Thyroid gland (tissue), 4 donors: ENCODE measurements around the gene NR2F6. TPM values are rescaled to one million over a fixed set of nuclear protein-coding genes. Genes with fewer than 3 reads are reported as not detected.

Experiments
- DNase-seq, 2 donors: peaks; one replicate each; pipeline ENCODE4 v3.0.0-alpha.2; 2019
- H3K27ac ChIP-seq, 3 donors: fragments of 200-600 bp; sonication (generic); 1 replicate in 2 of 3; 2 replicates in 1 of 3; pipeline ENCODE4 v1.5.1; 2016 to 2019; ENCODE audit warnings: mild to moderate bottlenecking in 1 of 3, moderate library complexity in 1 of 3
- H3K27me3 ChIP-seq: fragments of 200-600 bp; sonication (generic); one replicate; pipeline ENCODE4 v1.5.1; 2019
- H3K36me3 ChIP-seq, 2 donors: fragments of 200-600 bp; sonication (generic); one replicate each; pipeline ENCODE4 v1.5.1; 2016 to 2019
- H3K4me1 ChIP-seq, 2 donors: fragments of 200-600 bp; sonication (generic); one replicate each; pipeline ENCODE4 v1.5.1; 2017 to 2019
- H3K4me3 ChIP-seq, 3 donors: fragments of 200-600 bp; sonication (generic); replicated peaks in 1 of 3; 1 replicate in 2 of 3; 2 replicates in 1 of 3; pipeline ENCODE4 v1.5.1; 2016; ENCODE audit warnings: mild to moderate bottlenecking in 1 of 3
- H3K9me3 ChIP-seq: fragments of 200-600 bp; sonication (generic); one replicate; pipeline ENCODE4 v1.5.1; 2017
- CTCF ChIP-seq, 6 experiments: fragments of 200-600 bp in 3 of 6; fragments of 450-650 bp in 3 of 6; sonication (generic) in 3 of 6; IDR thresholded peaks; one replicate each; pipeline ENCODE4 v1.5.1; 2016 to 2019; ENCODE audit warnings: antibody characterized with exemption in 6 of 6, mild to moderate bottlenecking in 2 of 6, inconsistent platforms in 1 of 6, moderate library complexity in 1 of 6
- POLR2A ChIP-seq, 2 donors: fragments of 450-650 bp; IDR thresholded peaks; one replicate each; pipeline ENCODE4 v1.6.1; 2017; ENCODE audit warnings: antibody characterized with exemption in 2 of 2, mild to moderate bottlenecking in 2 of 2, moderate library complexity in 1 of 2
- WGBS, 2 donors: methylation state at CpG; one replicate each; pipeline ENCODE4 v1.1.5; 2017; 5-methylcytosine and 5-hydroxymethylcytosine counted together
- intact Hi-C: fragments of 100-400 bp; cut with DNase I; formaldehyde crosslinking; loops from one replicate; pipeline ENCODE4 v1.15.1; 2023
- total RNA-seq, 4 donors: library from RNA; depleted of rRNA; stranded (reverse); fragments of >200 nt; gene quantifications; one replicate each; pipeline ENCODE4 v1.2.3, GENCODE V29; 2016

The NR2F6 gene
- total RNA-seq, 4 donors from 2014 or later, result 66.0 to 117 (median 97.9) TPM

DNA sequence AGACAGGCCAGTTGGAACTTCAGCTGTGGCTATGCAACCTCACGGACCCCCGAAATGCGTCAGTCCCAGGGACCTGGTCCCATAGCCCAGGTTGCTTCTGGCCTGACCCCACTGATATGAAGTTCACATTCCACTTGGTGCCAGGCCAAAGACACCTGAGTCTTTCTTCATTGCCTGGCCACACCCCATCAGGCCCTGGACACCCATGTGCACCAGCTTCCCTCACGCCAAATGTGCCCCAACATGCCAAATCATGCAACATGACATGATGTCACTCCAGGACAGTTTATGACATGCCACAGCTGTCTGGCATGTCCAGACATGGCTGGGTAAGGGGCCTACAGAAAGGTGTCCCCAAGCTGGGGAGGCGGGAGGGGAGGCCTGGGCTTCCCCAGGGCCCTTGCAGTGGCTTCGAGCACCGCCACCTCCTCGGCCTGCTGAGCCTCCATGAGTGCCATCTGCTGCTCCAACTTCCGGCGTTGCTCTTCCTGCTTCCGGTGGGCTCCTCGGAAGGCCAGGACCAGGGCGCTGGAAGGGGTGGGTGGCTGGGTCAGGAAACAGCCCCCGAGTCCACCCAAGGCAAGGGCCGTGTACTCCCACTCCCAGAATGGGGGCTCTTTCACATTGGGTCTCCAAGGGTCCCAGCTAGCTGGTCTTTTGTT, 4.3 kb upstream of the NR2F6 start:
- no peaks in the 10 kb centered on the region for H3K27me3 ChIP-seq
- no peak overlapping the region for H3K4me3 ChIP-seq
- no peaks in the 10 kb centered on the region for H3K36me3 ChIP-seq
- WGBS, 2 donors, result 89 to 90% methylated on average over 14 to 15 of the region's 15 CpGs
- H3K4me1 ChIP-seq, result peaks cover 9 to 10% of the 10 kb centered on the region in 2 donors
- TF ChIP-seq CTCF (IDR thresholded peaks at IDR 0.05) (no peak), POLR2A (IDR thresholded peaks at IDR 0.05) (no peak)
- H3K27ac ChIP-seq, result no peak overlapping the region
- intact Hi-C loops, result no loop called here
- DNase-seq, result no peak
- no peaks in the 10 kb centered on the region for H3K9me3 ChIP-seq

GRCh38 chr19:17248011-17248776, 2.5 kb upstream of the NR2F6 start:
- Histone ChIP-seq H3K4me1 (peaks cover 15% of the 10 kb centered on the region in 2 donors), H3K27me3 (no peaks in the 10 kb centered on the region), H3K4me3 (no peak overlapping the region), H3K36me3 (no peaks in the 10 kb centered on the region), H3K9me3 (no peaks in the 10 kb centered on the region), H3K27ac (no peak overlapping the region)
- DNase-seq, result no peak
- TF ChIP-seq CTCF (IDR thresholded peaks at IDR 0.05), result no peak
- TF ChIP-seq POLR2A (IDR thresholded peaks at IDR 0.05), result no peak
- 64 to 71% methylated on average over 16 to 17 of the region's 21 CpGs for WGBS, 2 donors
- intact Hi-C loops, result no loop called here

- no peaks in the 10 kb centered on the region for H3K36me3 ChIP-seq
- intact Hi-C loops, result no loop called here
- DNase-seq, result peak; percentile 29 to 37
- WGBS, 2 donors, result 29 to 36% methylated on average over 12 to 16 of the region's 21 CpGs
- no peaks in the 10 kb centered on the region for H3K27me3 ChIP-seq
- TF ChIP-seq POLR2A (IDR thresholded peaks at IDR 0.05), result no peak
- no peak for TF ChIP-seq CTCF (IDR thresholded peaks at IDR 0.05)
- peak overlapping the region; percentile 59 to 82 (median 62) for H3K27ac ChIP-seq
- no peaks in the 10 kb centered on the region for H3K9me3 ChIP-seq
- peak overlapping the region in 2 of 3 donors; percentile 49 to 55 for H3K4me3 ChIP-seq
- peaks cover 29% of the 10 kb centered on the region in 2 donors for H3K4me1 ChIP-seq
Measured at GRCh38 chr19:17246681-17247425, 1.1 kb upstream of the NR2F6 start.

GRCh38 chr19:17244618-17245534, 843 bp downstream of the NR2F6 start:
- H3K27ac ChIP-seq, result peak overlapping the region; percentile 74 to 86 (median 85)
- no peaks in the 10 kb centered on the region for H3K36me3 ChIP-seq
- DNase-seq, result peak; percentile 65 to 67
- H3K9me3 ChIP-seq, result no peaks in the 10 kb centered on the region
- peaks cover 35 to 36% of the 10 kb centered on the region in 2 donors for H3K4me1 ChIP-seq
- intact Hi-C loops, result no loop called here
- no peak for TF ChIP-seq CTCF (IDR thresholded peaks at IDR 0.05)
- peak in 1 of 2 donors; percentile 6 for TF ChIP-seq POLR2A (IDR thresholded peaks at IDR 0.05)
- WGBS, 2 donors, result 0 to 2% methylated on average over 3 to 26 of the region's 100 CpGs
- no peaks in the 10 kb centered on the region for H3K27me3 ChIP-seq
- peak overlapping the region; percentile 19 to 93 (median 84) for H3K4me3 ChIP-seq
